Chondrocyte (in vitro differentiated cells): ENCODE measurements around the gene ATP8B4. TPM values are rescaled to one million over a fixed set of nuclear protein-coding genes. Genes with fewer than 3 reads are reported as not detected.

Source experiments
- DNase-seq: peaks from one replicate; pipeline ENCODE4 v3.0.0; 2021; ENCODE audit warnings: mixed read lengths, low spot score
- H3K27ac Mint-ChIP-seq: one replicate; pipeline ENCODE4 v1.8.0; 2021; ENCODE audit warnings: mild to moderate bottlenecking, moderate library complexity, mixed read lengths; ENCODE audit not compliant: unreplicated experiment
- H3K27me3 Mint-ChIP-seq: 2 replicates; pipeline ENCODE4 v1.8.0; 2021; ENCODE audit warnings: low read depth, mixed read lengths
- H3K36me3 Mint-ChIP-seq: 2 replicates; pipeline ENCODE4 v1.8.0; 2021; ENCODE audit warnings: low read depth, mixed read lengths
- H3K4me1 Mint-ChIP-seq: 2 replicates; pipeline ENCODE4 v1.8.0; 2021; ENCODE audit warnings: low read depth, mild to moderate bottlenecking, mixed read lengths
- H3K4me3 Mint-ChIP-seq: one replicate; pipeline ENCODE4 v1.8.0; 2021; ENCODE audit warnings: mild to moderate bottlenecking, moderate library complexity, mixed read lengths; ENCODE audit not compliant: unreplicated experiment
- H3K9me3 Mint-ChIP-seq: 2 replicates; pipeline ENCODE4 v1.8.0; 2021; ENCODE audit warnings: low read depth, mixed read lengths
- total RNA-seq: library from RNA; stranded (reverse); gene quantifications from 3 replicates; pipeline ENCODE4 v1.2.1, GENCODE V29; 2021
- TF ChIP-seq, protein P1 (sequence below): fragments of 200-600 bp; sonication (generic); IDR thresholded peaks from 2 replicates; pipeline ENCODE4 v1.5.0; 2021; ENCODE audit warnings: antibody characterized with exemption, mild to moderate bottlenecking, moderate library complexity

The ATP8B4 gene
- total RNA-seq, 1 donor from 2014 or later, result not detected

DNA sequence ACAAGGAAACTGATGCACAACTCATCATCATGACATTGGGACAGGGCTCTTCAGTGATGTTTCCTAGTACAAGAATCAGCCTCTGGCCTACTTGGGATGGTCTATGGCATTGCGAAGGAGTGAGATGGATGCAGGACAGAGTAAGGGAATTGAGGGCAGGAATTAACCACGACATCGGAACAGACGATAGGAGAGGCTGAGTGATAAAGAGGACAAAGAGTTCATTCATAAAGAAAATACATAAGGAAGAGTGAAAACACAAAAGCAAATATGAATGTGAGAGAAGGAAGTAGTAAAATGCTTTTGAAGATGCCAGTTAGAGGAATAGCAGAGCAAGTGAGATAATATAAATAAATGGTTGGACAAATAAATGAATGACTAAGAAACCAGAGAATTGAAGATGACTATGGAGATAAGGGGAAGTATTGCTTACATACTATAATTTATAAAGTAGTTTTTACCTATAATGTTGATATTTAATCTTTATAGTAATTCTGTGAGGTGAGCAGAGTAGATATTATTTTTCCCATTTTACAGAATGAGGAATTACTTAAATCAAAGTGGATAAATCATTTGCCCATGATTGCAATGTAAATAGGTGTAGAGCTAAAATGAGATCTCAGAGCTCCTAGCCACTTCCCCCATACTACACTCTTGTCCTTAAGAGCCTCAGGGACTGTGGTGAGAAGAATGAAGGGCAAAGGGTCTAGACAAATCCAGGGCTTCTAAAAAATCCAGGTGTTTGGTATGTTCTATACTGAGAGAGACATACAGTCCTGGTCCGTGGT lies 294.9 kb downstream of the ATP8B4 start:
- TF ChIP-seq, protein P1, sequence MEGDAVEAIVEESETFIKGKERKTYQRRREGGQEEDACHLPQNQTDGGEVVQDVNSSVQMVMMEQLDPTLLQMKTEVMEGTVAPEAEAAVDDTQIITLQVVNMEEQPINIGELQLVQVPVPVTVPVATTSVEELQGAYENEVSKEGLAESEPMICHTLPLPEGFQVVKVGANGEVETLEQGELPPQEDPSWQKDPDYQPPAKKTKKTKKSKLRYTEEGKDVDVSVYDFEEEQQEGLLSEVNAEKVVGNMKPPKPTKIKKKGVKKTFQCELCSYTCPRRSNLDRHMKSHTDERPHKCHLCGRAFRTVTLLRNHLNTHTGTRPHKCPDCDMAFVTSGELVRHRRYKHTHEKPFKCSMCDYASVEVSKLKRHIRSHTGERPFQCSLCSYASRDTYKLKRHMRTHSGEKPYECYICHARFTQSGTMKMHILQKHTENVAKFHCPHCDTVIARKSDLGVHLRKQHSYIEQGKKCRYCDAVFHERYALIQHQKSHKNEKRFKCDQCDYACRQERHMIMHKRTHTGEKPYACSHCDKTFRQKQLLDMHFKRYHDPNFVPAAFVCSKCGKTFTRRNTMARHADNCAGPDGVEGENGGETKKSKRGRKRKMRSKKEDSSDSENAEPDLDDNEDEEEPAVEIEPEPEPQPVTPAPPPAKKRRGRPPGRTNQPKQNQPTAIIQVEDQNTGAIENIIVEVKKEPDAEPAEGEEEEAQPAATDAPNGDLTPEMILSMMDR, result no peak

DNA sequence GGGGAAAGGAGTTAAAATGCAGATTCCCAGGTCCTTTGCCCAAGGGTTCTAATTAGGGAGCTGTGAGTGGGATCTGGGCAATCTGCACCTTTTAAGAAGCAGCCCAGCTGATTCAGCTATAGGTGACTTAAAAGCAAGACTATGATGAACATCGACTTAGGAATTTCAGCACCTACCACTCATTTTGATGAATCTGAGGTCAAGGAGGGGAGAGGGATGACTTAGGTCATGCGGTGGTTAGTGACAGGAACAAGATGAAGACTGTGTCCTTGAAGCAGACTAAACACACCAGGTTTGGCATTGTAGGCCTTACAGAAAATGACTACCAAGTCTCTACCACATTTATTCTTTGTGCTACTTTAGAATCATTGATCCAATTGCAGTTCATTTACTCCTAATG lies 301.9 kb downstream of the ATP8B4 start:
- peaks cover 5% of the 10 kb centered on the region for H3K27me3 Mint-ChIP-seq
- H3K36me3 Mint-ChIP-seq, result no peaks in the 10 kb centered on the region
- no peak for DNase-seq
- no peak overlapping the region for H3K27ac Mint-ChIP-seq
- H3K4me1 Mint-ChIP-seq, result peaks cover 5% of the 10 kb centered on the region
- TF ChIP-seq, protein P1, result no peak
- no peak overlapping the region for H3K4me3 Mint-ChIP-seq
- H3K9me3 Mint-ChIP-seq, result peaks cover 3% of the 10 kb centered on the region

More for the DNA sequence above, 294.9 kb downstream of the ATP8B4 start:
- DNase-seq, result no peak
- no peak overlapping the region for H3K27ac Mint-ChIP-seq
- H3K4me1 Mint-ChIP-seq, result no peaks in the 10 kb centered on the region
- no peaks in the 10 kb centered on the region for H3K36me3 Mint-ChIP-seq
- no peak overlapping the region for H3K4me3 Mint-ChIP-seq
- H3K9me3 Mint-ChIP-seq, result peaks cover 2% of the 10 kb centered on the region
- H3K27me3 Mint-ChIP-seq, result peaks cover 2% of the 10 kb centered on the region

DNA sequence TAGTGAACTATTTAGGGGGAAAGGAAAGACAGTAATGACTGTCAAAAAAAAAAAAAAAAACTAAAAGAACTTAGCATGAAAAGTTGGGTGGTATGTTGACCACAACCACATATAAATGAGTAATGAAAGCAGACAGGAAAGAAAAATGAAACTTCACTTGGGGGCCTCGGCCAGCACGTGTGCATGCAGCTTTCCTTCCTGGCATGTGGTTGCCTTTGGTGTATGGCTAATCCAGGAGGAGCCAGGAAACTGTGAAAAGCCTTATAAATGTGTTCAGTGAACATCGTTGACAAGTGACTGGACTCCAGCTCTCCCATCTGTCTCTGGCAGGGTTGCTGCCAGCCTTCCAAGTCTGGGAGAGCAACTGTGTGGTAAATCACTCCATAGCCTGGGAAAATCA lies 303.1 kb downstream of the ATP8B4 start:
- peaks cover 5% of the 10 kb centered on the region for H3K27me3 Mint-ChIP-seq
- no peak overlapping the region for H3K4me3 Mint-ChIP-seq
- H3K27ac Mint-ChIP-seq, result no peak overlapping the region
- TF ChIP-seq, protein P1, result no peak
- H3K9me3 Mint-ChIP-seq, result peaks cover 3% of the 10 kb centered on the region
- H3K36me3 Mint-ChIP-seq, result no peaks in the 10 kb centered on the region
- no peak for DNase-seq
- H3K4me1 Mint-ChIP-seq, result peaks cover 5% of the 10 kb centered on the region

DNA sequence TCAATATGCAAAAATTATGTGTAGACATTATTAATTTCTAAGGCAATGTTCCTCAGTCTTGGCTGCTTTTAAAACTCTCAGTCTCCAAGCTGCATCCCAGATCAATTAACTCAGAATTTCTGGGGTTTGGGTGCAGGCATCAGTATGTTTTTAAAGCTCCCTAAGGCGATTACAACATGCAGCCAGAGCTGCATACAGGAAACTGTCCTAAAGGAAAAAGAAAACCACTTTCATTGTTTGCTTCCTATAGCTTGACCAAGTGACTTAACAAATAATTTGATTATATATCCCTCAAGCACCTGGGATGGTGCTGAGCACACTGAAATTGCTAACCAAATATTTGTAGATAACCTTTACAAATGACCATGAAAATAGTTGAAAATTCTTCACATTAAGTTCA lies 303.5 kb downstream of the ATP8B4 start:
- Mint-ChIP-seq H3K4me1 (peaks cover 5% of the 10 kb centered on the region), H3K9me3 (peaks cover 3% of the 10 kb centered on the region), H3K4me3 (no peak overlapping the region), H3K27ac (no peak overlapping the region), H3K36me3 (no peaks in the 10 kb centered on the region), H3K27me3 (peaks cover 5% of the 10 kb centered on the region)
- TF ChIP-seq, protein P1, result no peak
- DNase-seq, result no peak

DNA sequence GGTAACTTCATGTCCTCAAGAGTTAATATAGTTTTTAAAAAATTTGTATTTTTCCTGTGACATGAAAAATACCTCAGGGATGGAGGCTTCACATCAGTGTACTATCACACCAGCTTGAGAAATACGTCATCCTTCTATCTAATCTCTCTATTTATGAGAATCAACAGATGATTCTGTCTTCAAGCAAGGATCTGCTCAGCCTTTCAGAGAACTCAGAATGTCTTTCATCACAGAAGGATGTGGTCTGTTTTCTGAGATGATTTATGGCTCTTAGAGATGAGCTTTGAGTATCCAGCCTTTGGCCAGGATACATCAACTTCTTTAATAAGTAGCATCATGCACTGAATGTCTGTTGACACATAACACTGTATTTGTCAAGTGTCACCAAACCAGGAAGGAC lies 304.3 kb downstream of the ATP8B4 start:
- TF ChIP-seq, protein P1, result no peak
- Mint-ChIP-seq H3K4me1 (peaks cover 5% of the 10 kb centered on the region), H3K27ac (no peak overlapping the region), H3K36me3 (no peaks in the 10 kb centered on the region), H3K4me3 (no peak overlapping the region), H3K27me3 (peaks cover 5% of the 10 kb centered on the region), H3K9me3 (peaks cover 3% of the 10 kb centered on the region)
- DNase-seq, result no peak
